Skeletal muscle satellite cell (primary cell): ENCODE results near the gene CD86.

ENCODE experiments used
- H3K27me3 ChIP-seq: 2 replicates; pipeline ENCODE4 v1.7.0; 2013; ENCODE audit warnings: low read length; ENCODE audit not compliant: control insufficient read depth, insufficient read depth
- H3K36me3 ChIP-seq: 2 replicates; pipeline ENCODE4 v1.7.0; 2013; ENCODE audit warnings: mild to moderate bottlenecking, control low read depth, low read length; ENCODE audit not compliant: insufficient read depth
- H3K4me1 ChIP-seq: 2 replicates; pipeline ENCODE4 v1.7.0; 2013; ENCODE audit warnings: low read length; ENCODE audit not compliant: control insufficient read depth, insufficient read depth
- H3K4me2 ChIP-seq: 2 replicates; pipeline ENCODE4 v1.7.0; 2013; ENCODE audit warnings: mild to moderate bottlenecking, low read length
- H3K4me3 ChIP-seq: 2 replicates; pipeline ENCODE4 v1.7.0; 2013; ENCODE audit warnings: low read length
- H3K9ac ChIP-seq: 2 replicates; pipeline ENCODE4 v1.7.0; 2013; ENCODE audit warnings: mild to moderate bottlenecking, low read depth, low read length, moderate library complexity
- H3K9me3 ChIP-seq: replicated peaks from 2 replicates; pipeline ENCODE4 v1.7.0; 2013; ENCODE audit warnings: mild to moderate bottlenecking, control low read depth, low read length

CD86 gene

DNA sequence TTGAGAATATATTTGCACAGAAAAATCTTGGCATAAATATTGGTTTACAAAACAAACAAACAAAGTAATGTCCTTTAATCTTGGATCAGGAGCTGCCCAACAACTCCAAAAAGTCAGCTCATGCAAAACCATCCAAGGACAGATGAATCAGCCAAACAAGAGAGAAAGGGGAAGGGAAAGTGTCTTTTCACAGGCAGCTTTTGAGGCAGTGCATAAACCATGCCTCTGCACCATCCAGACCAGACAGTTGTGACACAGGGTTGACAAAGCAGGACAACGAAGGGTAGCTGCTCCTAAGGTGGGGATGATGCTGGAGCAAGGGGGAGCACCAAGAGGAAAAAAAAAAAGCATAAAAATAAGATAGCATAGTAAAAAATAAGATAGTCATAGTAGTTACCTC is 8.7 kb downstream of the CD86 start:
- Histone ChIP-seq H3K4me3 (no peak overlapping the region), H3K27me3 (no peaks in the 10 kb centered on the region), H3K36me3 (no peaks in the 10 kb centered on the region), H3K4me2 (no peak overlapping the region), H3K9me3 (no peaks in the 10 kb centered on the region), H3K4me1 (no peaks in the 10 kb centered on the region), H3K9ac (no peak overlapping the region)

DNA sequence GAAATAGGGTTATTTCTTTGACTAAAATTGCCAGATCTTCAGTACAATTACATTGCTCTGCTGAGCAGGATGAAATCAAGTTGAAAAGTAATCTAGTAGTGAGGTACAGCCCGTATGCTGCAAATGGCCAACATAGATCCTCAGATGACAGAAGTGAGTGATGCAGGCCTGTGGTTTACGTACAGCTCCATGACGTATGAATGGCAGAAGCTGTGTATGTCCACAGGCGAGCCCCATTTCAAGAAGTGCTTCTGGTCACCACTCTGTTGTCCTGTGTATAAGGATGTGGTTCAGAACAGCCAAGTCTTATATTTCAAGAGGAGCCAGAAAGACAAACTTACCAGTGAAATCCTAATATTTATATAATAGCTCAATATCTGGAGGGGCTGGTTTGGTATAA is 9.2 kb downstream of the CD86 start:
- no peaks in the 10 kb centered on the region for H3K4me1 ChIP-seq
- H3K4me2 ChIP-seq, result no peak overlapping the region
- H3K27me3 ChIP-seq, result no peaks in the 10 kb centered on the region
- no peaks in the 10 kb centered on the region for H3K36me3 ChIP-seq
- no peak overlapping the region for H3K9ac ChIP-seq
- no peaks in the 10 kb centered on the region for H3K9me3 ChIP-seq
- no peak overlapping the region for H3K4me3 ChIP-seq

DNA sequence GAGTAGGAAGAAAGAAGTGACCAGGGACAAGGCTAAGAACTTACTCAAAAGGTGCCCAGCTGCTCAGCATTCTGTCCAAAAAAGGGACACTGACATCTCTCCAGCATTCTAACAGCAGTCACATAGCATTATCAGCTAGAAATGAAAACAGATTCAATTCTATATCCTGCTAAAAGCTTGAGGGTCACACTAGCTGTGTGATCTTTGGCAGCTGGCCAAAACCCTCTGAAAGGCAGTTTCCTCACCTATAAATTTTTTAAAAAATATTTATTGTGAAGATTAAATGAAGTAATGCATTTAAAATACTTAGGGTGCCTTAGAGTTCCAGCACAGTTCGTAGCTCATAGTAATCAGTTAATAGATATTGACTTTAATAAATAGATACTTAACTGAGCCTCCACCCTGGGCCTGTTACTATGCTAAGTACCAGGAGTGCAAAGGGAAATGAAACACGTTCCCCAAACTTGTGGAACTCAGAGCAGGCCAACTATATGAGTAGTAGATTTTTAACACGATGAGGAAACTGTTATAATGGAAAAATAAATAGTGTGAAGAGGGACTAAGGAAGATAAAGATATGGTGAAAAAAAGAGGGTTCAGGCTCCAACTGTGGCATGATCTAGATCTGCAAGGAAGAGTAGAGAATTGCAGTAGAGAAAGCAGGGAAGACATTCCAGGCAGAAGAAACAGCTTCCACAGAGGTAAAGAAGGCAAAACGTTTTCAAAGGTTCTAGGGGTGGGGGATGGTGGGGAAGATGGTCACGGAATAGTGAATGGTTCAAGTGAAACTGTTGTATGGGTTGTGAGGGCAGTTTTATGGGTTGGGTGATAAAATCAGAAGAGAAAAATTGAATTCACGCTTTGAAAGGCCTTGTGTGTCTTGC is 11.4 kb downstream of the CD86 start:
- Histone ChIP-seq H3K27me3 (no peaks in the 10 kb centered on the region), H3K36me3 (no peaks in the 10 kb centered on the region), H3K9me3 (no peaks in the 10 kb centered on the region), H3K4me3 (no peak overlapping the region), H3K4me2 (no peak overlapping the region), H3K9ac (no peak overlapping the region), H3K4me1 (no peaks in the 10 kb centered on the region)

DNA sequence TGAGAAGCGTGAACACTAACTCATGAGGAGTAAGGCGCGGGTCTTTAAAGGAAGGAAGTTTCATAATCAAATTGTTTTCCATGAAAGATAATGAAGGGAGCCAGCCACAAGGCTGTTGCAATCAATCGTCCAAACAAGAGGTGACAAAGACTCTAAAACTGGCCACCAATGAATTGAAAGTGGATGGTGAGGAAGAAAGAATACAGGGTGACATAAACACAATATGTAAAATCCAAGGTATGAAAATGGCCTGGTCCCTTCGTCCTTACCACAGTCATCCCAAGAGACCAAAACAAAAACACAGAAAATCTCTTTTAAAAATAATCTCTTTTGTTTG is 12.0 kb downstream of the CD86 start:
- Histone ChIP-seq H3K4me2 (no peak overlapping the region), H3K9ac (no peak overlapping the region), H3K27me3 (no peaks in the 10 kb centered on the region), H3K4me1 (no peaks in the 10 kb centered on the region), H3K36me3 (no peaks in the 10 kb centered on the region), H3K9me3 (no peaks in the 10 kb centered on the region), H3K4me3 (no peak overlapping the region)

DNA sequence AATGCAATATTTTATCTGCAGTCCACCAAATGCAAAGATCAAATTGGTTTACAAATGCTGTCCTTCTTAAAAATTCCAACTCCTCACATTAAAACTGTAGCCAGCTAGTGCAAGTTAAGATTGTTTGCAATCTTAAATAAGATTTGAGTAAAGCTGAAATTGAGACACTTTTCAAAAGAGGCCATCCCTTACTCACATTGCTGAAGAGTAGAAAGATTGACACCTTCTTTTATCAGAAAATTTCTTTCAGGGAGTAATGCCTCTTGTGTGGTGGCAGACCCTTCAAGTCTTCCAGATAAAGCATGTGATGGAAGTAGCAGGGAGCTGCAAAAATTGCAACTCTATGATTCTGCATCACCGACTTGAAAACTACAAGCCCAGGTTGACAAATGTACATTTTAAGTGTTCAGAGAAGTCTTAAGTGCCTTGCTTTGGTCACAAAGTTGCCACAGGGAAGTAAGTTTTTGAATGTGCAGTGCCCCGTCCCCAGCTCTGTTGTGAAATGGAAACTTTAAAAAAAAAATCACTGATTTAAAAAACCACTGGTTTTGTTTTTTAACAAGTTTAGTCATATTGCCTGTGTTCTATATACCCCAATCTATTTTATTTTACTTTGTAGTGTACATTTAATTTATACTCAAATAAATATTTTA is 12.6 kb downstream of the CD86 start:
- no peaks in the 10 kb centered on the region for H3K9me3 ChIP-seq
- H3K4me1 ChIP-seq, result no peaks in the 10 kb centered on the region
- no peaks in the 10 kb centered on the region for H3K36me3 ChIP-seq
- H3K9ac ChIP-seq, result no peak overlapping the region
- H3K4me2 ChIP-seq, result no peak overlapping the region
- no peaks in the 10 kb centered on the region for H3K27me3 ChIP-seq
- H3K4me3 ChIP-seq, result no peak overlapping the region

DNA sequence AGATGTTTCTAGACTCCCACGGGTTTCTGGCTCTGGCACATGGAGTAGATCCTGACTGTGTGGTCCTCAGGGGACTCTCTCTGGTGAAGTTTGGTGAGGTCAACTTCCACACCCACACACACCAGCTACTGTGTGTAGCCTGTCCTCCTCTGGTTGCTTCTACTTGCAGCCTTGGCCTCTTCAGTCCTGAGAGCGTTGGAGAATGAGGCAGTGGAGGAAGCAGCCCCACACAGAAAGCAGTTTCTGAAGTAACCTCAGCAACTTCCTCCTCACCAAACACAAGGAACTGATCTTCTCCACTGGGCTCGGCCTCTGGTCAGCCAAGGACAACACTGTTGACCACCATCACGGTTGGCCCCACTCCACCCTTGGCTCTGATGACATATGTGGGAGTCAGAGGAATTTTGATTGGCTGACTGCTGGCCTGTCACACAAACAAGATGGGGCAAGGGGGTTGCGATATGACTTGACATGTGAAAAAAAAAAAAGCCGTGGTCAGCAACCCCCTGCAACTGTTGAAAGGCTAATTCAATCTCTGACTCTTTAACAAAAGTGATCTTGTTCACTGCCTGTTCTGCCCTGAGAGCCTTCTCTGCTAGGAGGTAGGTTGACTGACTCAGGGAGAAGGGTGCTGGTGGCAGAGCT is 19.6 kb downstream of the CD86 start:
- no peaks in the 10 kb centered on the region for H3K27me3 ChIP-seq
- no peak overlapping the region for H3K4me2 ChIP-seq
- H3K4me3 ChIP-seq, result no peak overlapping the region
- no peaks in the 10 kb centered on the region for H3K36me3 ChIP-seq
- no peak overlapping the region for H3K9ac ChIP-seq
- H3K9me3 ChIP-seq, result no peaks in the 10 kb centered on the region
- no peaks in the 10 kb centered on the region for H3K4me1 ChIP-seq

DNA sequence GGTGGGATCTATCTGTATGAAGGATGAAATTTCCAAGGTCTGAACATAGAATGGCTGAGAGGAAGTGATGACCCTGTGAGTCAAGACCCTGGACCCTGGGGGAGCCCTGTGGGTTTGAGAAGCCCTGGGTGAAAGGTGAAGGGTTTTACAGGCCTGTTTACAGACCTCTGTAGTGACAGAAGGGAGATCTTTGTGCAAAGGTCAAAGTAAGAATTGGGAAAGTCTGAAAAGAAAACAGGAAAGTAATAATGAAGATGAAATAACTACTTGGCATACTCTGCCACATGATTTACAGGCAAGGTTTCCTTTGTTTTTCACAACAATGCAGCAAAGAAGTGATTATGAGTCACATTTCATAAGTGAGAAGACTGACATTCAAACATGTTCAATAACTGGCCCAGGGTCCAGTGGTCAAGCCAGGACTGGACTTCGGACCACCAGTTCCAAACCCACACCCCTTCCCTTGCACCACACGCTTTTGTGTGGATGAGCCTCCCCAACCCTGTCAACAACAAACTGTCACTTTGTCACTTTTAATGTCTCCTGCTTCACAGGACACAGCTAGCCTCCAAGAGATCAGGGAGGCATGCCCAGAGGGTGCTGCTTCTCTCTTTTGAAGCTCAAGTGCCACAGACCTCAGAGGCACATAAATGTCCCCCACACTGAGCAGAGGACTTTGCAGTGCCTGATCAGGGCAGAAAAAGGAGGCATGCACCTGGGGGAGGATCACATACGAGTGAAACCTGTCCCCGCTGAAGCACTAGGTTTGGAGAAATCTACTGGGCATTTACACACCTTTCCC is 21.5 kb downstream of the CD86 start:
- Histone ChIP-seq H3K9me3 (no peaks in the 10 kb centered on the region), H3K4me3 (no peak overlapping the region), H3K27me3 (no peaks in the 10 kb centered on the region), H3K36me3 (no peaks in the 10 kb centered on the region), H3K9ac (no peak overlapping the region), H3K4me2 (no peak overlapping the region), H3K4me1 (no peaks in the 10 kb centered on the region)

DNA sequence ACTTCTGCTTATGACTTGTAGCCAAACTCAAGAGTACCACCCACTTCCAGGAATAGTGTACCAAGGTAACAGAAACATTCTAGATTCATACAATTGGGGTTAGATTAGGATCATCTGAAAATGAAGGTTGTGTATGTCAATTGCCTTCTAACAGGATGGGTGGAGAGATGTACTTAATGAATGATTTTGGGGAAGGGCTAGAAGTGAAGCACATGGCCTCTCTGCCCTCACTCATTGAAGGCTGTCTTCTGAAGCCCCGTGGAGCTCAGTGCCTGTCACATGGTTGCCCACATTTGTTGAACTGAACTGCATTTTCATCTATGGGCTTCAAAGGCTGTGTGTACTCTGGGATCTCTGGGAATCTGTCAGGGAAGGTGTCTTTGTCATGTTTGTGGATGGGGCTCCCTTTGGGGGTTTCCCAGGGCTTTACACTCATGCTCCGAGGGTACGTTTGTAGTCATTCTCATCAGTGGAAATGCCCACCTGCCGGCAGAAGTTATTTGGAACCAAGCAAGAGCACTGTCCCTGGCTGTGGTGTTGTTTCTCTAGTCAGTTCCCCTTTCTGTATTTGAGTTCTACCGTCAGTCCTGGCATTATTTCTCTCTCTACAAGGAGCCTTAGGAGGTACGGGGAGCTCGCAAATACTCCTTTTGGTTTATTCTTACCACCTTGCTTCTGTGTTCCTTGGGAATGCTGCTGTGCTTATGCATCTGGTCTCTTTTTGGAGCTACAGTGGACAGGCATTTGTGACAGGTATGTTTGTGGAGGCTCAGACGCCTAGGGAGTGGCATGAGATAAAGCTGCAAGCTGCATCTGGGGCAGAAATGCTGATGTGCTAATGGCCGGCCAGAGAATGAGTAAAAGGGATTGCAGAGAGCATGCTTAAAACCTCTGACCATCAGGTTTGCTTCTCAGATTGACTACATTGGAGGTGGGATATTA is 22.4 kb downstream of the CD86 start:
- H3K4me1 ChIP-seq, result no peaks in the 10 kb centered on the region
- H3K9me3 ChIP-seq, result no peaks in the 10 kb centered on the region
- no peak overlapping the region for H3K9ac ChIP-seq
- H3K27me3 ChIP-seq, result no peaks in the 10 kb centered on the region
- H3K4me3 ChIP-seq, result no peak overlapping the region
- H3K4me2 ChIP-seq, result no peak overlapping the region
- no peaks in the 10 kb centered on the region for H3K36me3 ChIP-seq

DNA sequence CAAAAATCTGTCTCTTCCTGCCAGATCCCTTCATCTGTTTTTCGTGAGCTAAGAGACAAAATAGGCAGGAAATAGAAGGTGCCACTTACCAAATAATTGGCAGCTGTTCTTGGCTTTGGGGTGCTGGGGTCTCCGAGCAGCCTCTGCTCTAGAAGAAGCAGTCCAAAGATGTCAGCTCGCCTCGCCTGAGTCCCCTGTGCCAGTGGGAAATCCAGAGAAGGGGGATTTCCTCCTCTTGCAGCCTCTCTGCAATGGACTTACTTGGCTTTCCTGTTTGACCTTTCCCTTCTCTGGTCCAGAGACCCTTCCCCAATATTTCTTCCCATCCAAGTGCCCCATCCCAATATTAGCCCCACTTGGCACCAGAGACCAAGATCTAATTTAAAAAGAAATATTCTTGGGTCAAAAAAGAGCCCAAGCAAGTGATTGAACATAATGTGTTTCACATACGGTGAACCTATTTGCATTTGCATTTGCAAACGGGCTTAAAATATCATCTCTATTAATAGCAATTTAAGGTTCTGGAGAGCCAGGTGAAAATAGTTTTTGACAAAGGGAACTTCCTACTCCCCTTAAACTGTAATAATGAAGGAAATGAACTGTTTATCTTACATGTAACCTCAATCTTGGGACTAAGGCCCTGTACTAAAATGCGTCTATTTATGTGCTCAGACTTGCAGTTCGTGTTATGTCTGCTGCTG is 23.2 kb downstream of the CD86 start:
- Histone ChIP-seq H3K9ac (no peak overlapping the region), H3K27me3 (no peaks in the 10 kb centered on the region), H3K36me3 (no peaks in the 10 kb centered on the region), H3K4me1 (no peaks in the 10 kb centered on the region), H3K4me2 (no peak overlapping the region), H3K9me3 (no peaks in the 10 kb centered on the region), H3K4me3 (no peak overlapping the region)

DNA sequence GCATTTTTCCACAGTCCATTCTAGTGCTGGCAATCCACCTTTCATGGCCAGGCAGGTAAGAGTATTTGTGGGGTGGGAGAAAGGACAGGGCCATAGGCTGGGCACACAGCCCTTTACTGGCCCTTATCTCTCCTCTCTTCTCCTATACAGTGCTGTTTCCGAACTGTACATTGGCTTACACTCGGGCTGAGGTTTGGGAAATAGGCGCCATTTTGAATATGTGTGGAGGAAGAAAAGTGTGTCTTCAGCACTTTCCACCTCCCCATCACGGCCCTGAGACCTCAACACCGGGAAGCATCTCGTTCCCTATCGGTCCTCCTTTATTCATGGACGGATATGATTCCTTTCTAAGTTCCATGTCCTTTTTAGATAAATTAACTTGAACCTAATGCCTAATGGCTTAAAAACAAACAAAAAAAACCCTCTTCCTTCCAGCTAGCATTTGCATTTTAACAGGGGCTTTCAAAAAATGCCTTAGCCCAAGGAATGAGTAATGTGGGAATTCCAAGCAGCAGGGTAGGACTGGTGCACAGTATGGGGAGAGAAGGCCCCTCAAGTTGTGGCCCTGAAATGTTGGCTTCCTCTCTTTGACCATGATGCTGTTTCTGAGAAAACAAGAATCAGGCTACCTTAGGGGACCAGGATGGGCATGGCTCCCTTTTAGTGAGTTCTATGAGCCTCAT is 24.5 kb downstream of the CD86 start:
- H3K4me1 ChIP-seq, result no peaks in the 10 kb centered on the region
- H3K36me3 ChIP-seq, result no peaks in the 10 kb centered on the region
- H3K27me3 ChIP-seq, result no peaks in the 10 kb centered on the region

More for the DNA sequence above, 24.5 kb downstream of the CD86 start:
- Histone ChIP-seq H3K4me2 (no peak overlapping the region), H3K9me3 (no peaks in the 10 kb centered on the region), H3K9ac (no peak overlapping the region), H3K4me3 (no peak overlapping the region)
